GM19455 (cell line): ENCODE data around the gene SCN5A.

ENCODE experiments used
- ATAC-seq: cut with Tn5 transposase; IDR thresholded peaks from one replicate; pipeline ENCODE4 v1.9.1; 2021; ENCODE audit not compliant: unreplicated experiment

Gene SCN5A

GRCh38 chr3:38649500-38650247, at the start of gene SCN5A:
Gene SCN5A, minus strand, starts transcription at chr3:38649687. Its CDS starts 16,380 bp downstream, at chr3:38633307.
- ATAC-seq: peak; percentile 54

GRCh38 chr3:38698760-38699159, 49.3 kb upstream of the SCN5A start:
- no peak for ATAC-seq

GRCh38 chr3:38698061-38698460, 48.6 kb upstream of the SCN5A start:
- ATAC-seq: no peak

GRCh38 chr3:38696034-38696433, 46.5 kb upstream of the SCN5A start:
- no peak for ATAC-seq

- ATAC-seq: no peak
Observed at GRCh38 chr3:38690185-38690584, 40.7 kb upstream of the SCN5A start.

- ATAC-seq: no peak
Observed at GRCh38 chr3:38689774-38690173, 40.3 kb upstream of the SCN5A start.

GRCh38 chr3:38689346-38689745, 39.9 kb upstream of the SCN5A start:
- ATAC-seq: no peak

GRCh38 chr3:38687321-38687720, 37.8 kb upstream of the SCN5A start:
- no peak for ATAC-seq

GRCh38 chr3:38684546-38684945, 35.1 kb upstream of the SCN5A start:
- ATAC-seq: no peak

GRCh38 chr3:38669668-38670067, 20.2 kb upstream of the SCN5A start:
- no peak for ATAC-seq

- ATAC-seq: no peak
Observed at GRCh38 chr3:38662544-38662943, 13.1 kb upstream of the SCN5A start.

- no peak for ATAC-seq
Observed at GRCh38 chr3:38658841-38659240, 9.4 kb upstream of the SCN5A start.

GRCh38 chr3:38657369-38657768, 7.9 kb upstream of the SCN5A start:
- ATAC-seq: no peak

- no peak for ATAC-seq
Observed at GRCh38 chr3:38655708-38656300, 6.3 kb upstream of the SCN5A start.

GRCh38 chr3:38653685-38654537, 4.4 kb upstream of the SCN5A start:
- no peak for ATAC-seq

- ATAC-seq: no peak
Observed at GRCh38 chr3:38652934-38653333, 3.4 kb upstream of the SCN5A start.

- ATAC-seq: peak; percentile 76
Observed at GRCh38 chr3:38651153-38651789, 1.8 kb upstream of the SCN5A start.

- ATAC-seq: no peak
Observed at GRCh38 chr3:38650248-38650951, 913 bp upstream of the SCN5A start.

- ATAC-seq: peak; percentile 12
Observed at GRCh38 chr3:38648659-38649499, 608 bp downstream of the SCN5A start.
